ENCODE results near the gene GAA.

GRCh38 chr17:80063830-80064585, 37.4 kb upstream of the GAA start:
- TF ChIP-seq POLR2A (IDR thresholded peaks at IDR 0.05) (no peak), CTCF (IDR thresholded peaks at IDR 0.05) (no peak)
